Measurements from ENCODE around the gene RGPD4.

- TF ChIP-seq CTCF (conservative IDR thresholded peaks at IDR 0.05): no peak
- TF ChIP-seq EZH2 (IDR thresholded peaks at IDR 0.05; ENCODE audit: low read depth): no peak
These were observed 9.3 kb upstream of the RGPD4 start for GRCh38 chr2:107817378-107817777.

Measured in PC-9 (cell line).